GM13976 (cell line): ENCODE measurements around the gene RALGDS.

Source experiments
- DNase-seq: peaks from one replicate; pipeline ENCODE4 v3.0.0; 2012; ENCODE audit warnings: low spot score
- in situ Hi-C: fragments of 300-500 bp; cut with MboI; formaldehyde crosslinking; loops from one replicate; pipeline ENCODE4 v1.12.0; 2022; ENCODE audit warnings: low sequenced_read_pairs, mixed read lengths, inconsistent platforms; ENCODE audit not compliant: unreplicated experiment
- TF ChIP-seq, protein P1 (sequence below): IDR thresholded peaks from 2 replicates; pipeline ENCODE4 v1.5.1; 2012; ENCODE audit warnings: borderline replicate concordance, mild to moderate bottlenecking; ENCODE audit not compliant: insufficient read depth; ENCODE audit errors: extremely low read depth, missing control alignments, control extremely low read depth

RALGDS gene

GRCh38 chr9:133051281-133051900, 69.6 kb downstream of the RALGDS start:
- in situ Hi-C loops: no loop called here
- TF ChIP-seq, protein P1, sequence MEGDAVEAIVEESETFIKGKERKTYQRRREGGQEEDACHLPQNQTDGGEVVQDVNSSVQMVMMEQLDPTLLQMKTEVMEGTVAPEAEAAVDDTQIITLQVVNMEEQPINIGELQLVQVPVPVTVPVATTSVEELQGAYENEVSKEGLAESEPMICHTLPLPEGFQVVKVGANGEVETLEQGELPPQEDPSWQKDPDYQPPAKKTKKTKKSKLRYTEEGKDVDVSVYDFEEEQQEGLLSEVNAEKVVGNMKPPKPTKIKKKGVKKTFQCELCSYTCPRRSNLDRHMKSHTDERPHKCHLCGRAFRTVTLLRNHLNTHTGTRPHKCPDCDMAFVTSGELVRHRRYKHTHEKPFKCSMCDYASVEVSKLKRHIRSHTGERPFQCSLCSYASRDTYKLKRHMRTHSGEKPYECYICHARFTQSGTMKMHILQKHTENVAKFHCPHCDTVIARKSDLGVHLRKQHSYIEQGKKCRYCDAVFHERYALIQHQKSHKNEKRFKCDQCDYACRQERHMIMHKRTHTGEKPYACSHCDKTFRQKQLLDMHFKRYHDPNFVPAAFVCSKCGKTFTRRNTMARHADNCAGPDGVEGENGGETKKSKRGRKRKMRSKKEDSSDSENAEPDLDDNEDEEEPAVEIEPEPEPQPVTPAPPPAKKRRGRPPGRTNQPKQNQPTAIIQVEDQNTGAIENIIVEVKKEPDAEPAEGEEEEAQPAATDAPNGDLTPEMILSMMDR: no peak
- DNase-seq: no peak

GRCh38 chr9:133050781-133051180, 70.3 kb downstream of the RALGDS start:
- TF ChIP-seq, protein P1: no peak
- no peak for DNase-seq
- in situ Hi-C loops: no loop called here

DNA sequence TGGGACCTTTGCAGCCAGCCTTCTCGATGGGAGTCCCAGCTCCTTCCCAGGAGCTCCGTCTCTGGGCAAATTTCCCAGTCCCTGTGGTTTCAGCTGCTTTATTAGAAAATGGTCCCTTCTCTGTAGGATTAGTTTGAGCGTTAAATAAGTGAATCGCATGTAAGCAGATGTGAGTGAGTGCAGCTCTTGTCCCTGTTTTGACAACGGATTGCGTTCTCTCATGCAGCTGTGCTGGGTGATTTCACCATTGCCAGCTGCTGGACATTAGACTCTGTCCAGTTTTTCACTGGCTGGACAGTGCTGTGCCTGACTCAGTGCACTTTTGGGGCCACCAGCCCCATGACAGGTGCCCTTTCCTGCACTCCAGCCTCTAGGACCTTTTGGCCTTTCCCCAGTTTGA, 70.9 kb downstream of the RALGDS start:
- DNase-seq: no peak
- TF ChIP-seq, protein P1: no peak
- in situ Hi-C loops: no loop called here

DNA sequence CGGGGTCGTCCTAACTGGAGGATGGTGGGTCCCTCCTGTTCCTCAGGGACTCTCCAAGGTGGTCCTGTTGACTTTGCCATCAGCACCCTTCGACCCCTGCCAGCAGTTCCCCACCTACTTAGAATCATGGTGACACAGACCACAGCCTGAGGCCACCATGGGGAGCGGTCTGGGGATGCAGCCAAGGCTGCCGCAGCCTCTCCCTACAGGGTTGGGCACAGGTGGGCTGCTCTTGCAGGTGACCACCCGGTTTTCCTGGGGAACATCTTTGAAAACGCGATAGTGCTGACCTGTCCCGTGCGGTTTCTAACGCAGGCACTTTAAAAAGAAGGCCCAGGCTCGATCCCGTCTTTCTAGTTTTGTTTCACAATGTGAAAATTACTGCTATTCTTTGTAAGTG, 72.0 kb downstream of the RALGDS start:
- DNase-seq: peak; percentile 32
- TF ChIP-seq, protein P1: no peak
- in situ Hi-C loops: no loop called here

- in situ Hi-C loops: no loop called here
- peak; percentile 66 for DNase-seq
These were observed 72.4 kb downstream of the RALGDS start for GRCh38 chr9:133048595-133048994.

More at GRCh38 chr9:133048595-133048994, 72.4 kb downstream of the RALGDS start:
- TF ChIP-seq, protein P1: peak; percentile 38
